H1 (cell line): ENCODE results near the gene ZNF391. TPM values are rescaled to one million over a fixed set of nuclear protein-coding genes. Genes with fewer than 3 reads are reported as not detected.

Source experiments
- polyA plus RNA-seq, 7 experiments: library from polyadenylated mRNA; depleted of rRNA in 3 of 7; stranded (reverse) in 5 of 7; unstranded in 2 of 7; fragments of >200 nt in 5 of 7; fragments of 200-250 nt in 2 of 7; gene quantifications; 1 replicate in 5 of 7; 2 replicates in 1 of 7; 4 replicates in 1 of 7; pipeline versions ENCODE4 v1.2.1 to v1.2.3, GENCODE V29; 2011 to 2013; ENCODE audit warnings: missing spikeins in 2 of 7, mixed read lengths in 2 of 7
- total RNA-seq: library from RNA; stranded (reverse); fragmentation: NEBNext Ultra II Directional; extraction: Animal tissue kit (Norgen Biotek cat#: 25700); gene quantifications from 2 replicates; pipeline ENCODE4 v1.2.1, GENCODE V29; 2021
- TF ChIP-seq, protein P1 (sequence below): fragments of 300-600 bp; sonication (generic); IDR thresholded peaks from 2 replicates; pipeline ENCODE4 v1.7.1; 2012; ENCODE audit warnings: low read length, moderate library complexity, mild to moderate bottlenecking, inconsistent platforms; ENCODE audit not compliant: insufficient replicate concordance

Gene ZNF391
- total and polyA plus RNA-seq, 2 of the 8 experiments (the other 6 are each of a cell fraction or from before 2014, with no cell fraction given): 4.8 to 13.0 TPM

DNA sequence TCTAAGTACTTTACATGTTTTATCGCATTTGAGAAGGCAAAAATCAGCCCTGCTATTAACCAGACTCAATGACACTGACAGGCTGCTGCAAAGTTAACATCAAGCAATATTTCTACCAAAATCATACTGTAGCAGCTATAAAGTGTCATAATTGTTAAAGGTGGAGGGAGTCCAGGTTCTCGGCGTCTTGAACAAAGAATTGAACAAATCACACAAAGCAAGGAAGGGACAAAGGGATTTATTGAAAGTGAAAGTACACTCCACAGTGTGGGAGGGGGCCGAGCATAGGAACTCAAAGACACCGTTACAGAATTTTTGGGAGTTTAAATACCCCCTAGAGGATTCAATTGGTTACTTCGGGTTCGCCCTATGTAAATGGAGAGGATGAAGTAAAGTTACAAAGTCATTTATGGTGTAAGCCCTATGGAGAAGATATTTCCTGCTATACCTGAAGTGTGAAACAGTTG lies 12.9 kb upstream of the ZNF391 start (continued):
- TF ChIP-seq, protein P1, sequence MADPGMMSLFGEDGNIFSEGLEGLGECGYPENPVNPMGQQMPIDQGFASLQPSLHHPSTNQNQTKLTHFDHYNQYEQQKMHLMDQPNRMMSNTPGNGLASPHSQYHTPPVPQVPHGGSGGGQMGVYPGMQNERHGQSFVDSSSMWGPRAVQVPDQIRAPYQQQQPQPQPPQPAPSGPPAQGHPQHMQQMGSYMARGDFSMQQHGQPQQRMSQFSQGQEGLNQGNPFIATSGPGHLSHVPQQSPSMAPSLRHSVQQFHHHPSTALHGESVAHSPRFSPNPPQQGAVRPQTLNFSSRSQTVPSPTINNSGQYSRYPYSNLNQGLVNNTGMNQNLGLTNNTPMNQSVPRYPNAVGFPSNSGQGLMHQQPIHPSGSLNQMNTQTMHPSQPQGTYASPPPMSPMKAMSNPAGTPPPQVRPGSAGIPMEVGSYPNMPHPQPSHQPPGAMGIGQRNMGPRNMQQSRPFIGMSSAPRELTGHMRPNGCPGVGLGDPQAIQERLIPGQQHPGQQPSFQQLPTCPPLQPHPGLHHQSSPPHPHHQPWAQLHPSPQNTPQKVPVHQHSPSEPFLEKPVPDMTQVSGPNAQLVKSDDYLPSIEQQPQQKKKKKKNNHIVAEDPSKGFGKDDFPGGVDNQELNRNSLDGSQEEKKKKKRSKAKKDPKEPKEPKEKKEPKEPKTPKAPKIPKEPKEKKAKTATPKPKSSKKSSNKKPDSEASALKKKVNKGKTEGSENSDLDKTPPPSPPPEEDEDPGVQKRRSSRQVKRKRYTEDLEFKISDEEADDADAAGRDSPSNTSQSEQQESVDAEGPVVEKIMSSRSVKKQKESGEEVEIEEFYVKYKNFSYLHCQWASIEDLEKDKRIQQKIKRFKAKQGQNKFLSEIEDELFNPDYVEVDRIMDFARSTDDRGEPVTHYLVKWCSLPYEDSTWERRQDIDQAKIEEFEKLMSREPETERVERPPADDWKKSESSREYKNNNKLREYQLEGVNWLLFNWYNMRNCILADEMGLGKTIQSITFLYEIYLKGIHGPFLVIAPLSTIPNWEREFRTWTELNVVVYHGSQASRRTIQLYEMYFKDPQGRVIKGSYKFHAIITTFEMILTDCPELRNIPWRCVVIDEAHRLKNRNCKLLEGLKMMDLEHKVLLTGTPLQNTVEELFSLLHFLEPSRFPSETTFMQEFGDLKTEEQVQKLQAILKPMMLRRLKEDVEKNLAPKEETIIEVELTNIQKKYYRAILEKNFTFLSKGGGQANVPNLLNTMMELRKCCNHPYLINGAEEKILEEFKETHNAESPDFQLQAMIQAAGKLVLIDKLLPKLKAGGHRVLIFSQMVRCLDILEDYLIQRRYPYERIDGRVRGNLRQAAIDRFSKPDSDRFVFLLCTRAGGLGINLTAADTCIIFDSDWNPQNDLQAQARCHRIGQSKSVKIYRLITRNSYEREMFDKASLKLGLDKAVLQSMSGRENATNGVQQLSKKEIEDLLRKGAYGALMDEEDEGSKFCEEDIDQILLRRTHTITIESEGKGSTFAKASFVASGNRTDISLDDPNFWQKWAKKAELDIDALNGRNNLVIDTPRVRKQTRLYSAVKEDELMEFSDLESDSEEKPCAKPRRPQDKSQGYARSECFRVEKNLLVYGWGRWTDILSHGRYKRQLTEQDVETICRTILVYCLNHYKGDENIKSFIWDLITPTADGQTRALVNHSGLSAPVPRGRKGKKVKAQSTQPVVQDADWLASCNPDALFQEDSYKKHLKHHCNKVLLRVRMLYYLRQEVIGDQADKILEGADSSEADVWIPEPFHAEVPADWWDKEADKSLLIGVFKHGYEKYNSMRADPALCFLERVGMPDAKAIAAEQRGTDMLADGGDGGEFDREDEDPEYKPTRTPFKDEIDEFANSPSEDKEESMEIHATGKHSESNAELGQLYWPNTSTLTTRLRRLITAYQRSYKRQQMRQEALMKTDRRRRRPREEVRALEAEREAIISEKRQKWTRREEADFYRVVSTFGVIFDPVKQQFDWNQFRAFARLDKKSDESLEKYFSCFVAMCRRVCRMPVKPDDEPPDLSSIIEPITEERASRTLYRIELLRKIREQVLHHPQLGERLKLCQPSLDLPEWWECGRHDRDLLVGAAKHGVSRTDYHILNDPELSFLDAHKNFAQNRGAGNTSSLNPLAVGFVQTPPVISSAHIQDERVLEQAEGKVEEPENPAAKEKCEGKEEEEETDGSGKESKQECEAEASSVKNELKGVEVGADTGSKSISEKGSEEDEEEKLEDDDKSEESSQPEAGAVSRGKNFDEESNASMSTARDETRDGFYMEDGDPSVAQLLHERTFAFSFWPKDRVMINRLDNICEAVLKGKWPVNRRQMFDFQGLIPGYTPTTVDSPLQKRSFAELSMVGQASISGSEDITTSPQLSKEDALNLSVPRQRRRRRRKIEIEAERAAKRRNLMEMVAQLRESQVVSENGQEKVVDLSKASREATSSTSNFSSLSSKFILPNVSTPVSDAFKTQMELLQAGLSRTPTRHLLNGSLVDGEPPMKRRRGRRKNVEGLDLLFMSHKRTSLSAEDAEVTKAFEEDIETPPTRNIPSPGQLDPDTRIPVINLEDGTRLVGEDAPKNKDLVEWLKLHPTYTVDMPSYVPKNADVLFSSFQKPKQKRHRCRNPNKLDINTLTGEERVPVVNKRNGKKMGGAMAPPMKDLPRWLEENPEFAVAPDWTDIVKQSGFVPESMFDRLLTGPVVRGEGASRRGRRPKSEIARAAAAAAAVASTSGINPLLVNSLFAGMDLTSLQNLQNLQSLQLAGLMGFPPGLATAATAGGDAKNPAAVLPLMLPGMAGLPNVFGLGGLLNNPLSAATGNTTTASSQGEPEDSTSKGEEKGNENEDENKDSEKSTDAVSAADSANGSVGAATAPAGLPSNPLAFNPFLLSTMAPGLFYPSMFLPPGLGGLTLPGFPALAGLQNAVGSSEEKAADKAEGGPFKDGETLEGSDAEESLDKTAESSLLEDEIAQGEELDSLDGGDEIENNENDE: no peak
